Common myeloid progenitor, CD34-positive (primary cell): Measurements from ENCODE around the gene HEBP2.

Experiments
- CTCF ChIA-PET: fragments of 350-600 bp; sonication (Branson Sonifier 250); formaldehyde crosslinking; loops from one replicate; lab custom pipeline; 2021; ENCODE audit warnings: antibody characterized with exemption; lab: Charles Lee
- POLR2A ChIA-PET: fragments of 350-600 bp; sonication (Branson Sonifier 250); formaldehyde crosslinking; loops from one replicate; lab custom pipeline; 2021; ENCODE audit warnings: antibody characterized with exemption; lab: Charles Lee
- DNase-seq, 3 donors: peaks; one replicate each; pipeline versions ENCODE4 v3.0.0 to v3.0.0-alpha.2; 2013
- H3K27ac ChIP-seq, 2 experiments: 1 replicate in 1 of 2; 2 replicates in 1 of 2; pipeline ENCODE4 v1.7.0; 2013; ENCODE audit warnings: inconsistent platforms in 2 of 2, low read length in 2 of 2, mild to moderate bottlenecking in 2 of 2, low read depth in 1 of 2, moderate library complexity in 1 of 2; ENCODE audit not compliant: severe bottlenecking in 2 of 2, insufficient read depth in 1 of 2, poor library complexity in 1 of 2
- H3K27me3 ChIP-seq, 5 experiments: replicated peaks in 2 of 5; 1 replicate in 3 of 5; 2 replicates in 2 of 5; pipeline versions ENCODE4 v1.6.1 to v1.7.0; 2013; ENCODE audit warnings: low read length in 4 of 5, mild to moderate bottlenecking in 2 of 5, moderate library complexity in 2 of 5, inconsistent platforms in 1 of 5; ENCODE audit not compliant: insufficient read depth in 5 of 5, control insufficient read depth in 4 of 5
- H3K36me3 ChIP-seq, 4 experiments: 1 replicate in 2 of 4; 2 replicates in 2 of 4; pipeline versions ENCODE4 v1.6.1 to v1.7.0; 2013; ENCODE audit warnings: low read length in 3 of 4, control low read depth in 1 of 4, mild to moderate bottlenecking in 1 of 4; ENCODE audit not compliant: control insufficient read depth in 4 of 4, insufficient read depth in 4 of 4
- H3K4me1 ChIP-seq, 4 experiments: 1 replicate in 3 of 4; 2 replicates in 1 of 4; pipeline versions ENCODE4 v1.6.1 to v1.7.1; 2013; ENCODE audit warnings: low read length in 3 of 4, mild to moderate bottlenecking in 3 of 4, control low read depth in 1 of 4, inconsistent platforms in 1 of 4, moderate library complexity in 1 of 4; ENCODE audit not compliant: control insufficient read depth in 4 of 4, insufficient read depth in 4 of 4; ENCODE audit errors: control extremely low read depth in 1 of 4
- H3K4me3 ChIP-seq, 7 experiments: 1 replicate in 4 of 7; 2 replicates in 3 of 7; pipeline versions ENCODE4 v1.5.1 to v1.7.0; 2013; ENCODE audit warnings: mild to moderate bottlenecking in 7 of 7, low read length in 6 of 7, moderate library complexity in 6 of 7, inconsistent platforms in 2 of 7, low read depth in 2 of 7, control low read depth in 1 of 7; ENCODE audit not compliant: insufficient read depth in 4 of 7, control insufficient read depth in 1 of 7; ENCODE audit errors: extremely low read depth in 1 of 7
- H3K9me3 ChIP-seq, 5 experiments: 1 replicate in 4 of 5; 2 replicates in 1 of 5; pipeline versions ENCODE4 v1.6.1 to v1.7.1; 2013; ENCODE audit warnings: low read length in 4 of 5, mild to moderate bottlenecking in 2 of 5, inconsistent platforms in 1 of 5, low read depth in 1 of 5, moderate library complexity in 1 of 5; ENCODE audit not compliant: control insufficient read depth in 4 of 5, insufficient read depth in 2 of 5; ENCODE audit errors: control extremely low read depth in 1 of 5
- WGBS: methylation state at CpG from one replicate; pipeline ENCODE4 v1.1.5; 2013; ENCODE audit not compliant: insufficient coverage; 5-methylcytosine and 5-hydroxymethylcytosine counted together

The HEBP2 gene

GRCh38 chr6:138465007-138465645 is 61.1 kb downstream of the HEBP2 start:
- peaks cover 0 to 3% (median 0%) of the 10 kb centered on the region in 5 experiments for H3K9me3 ChIP-seq
- H3K36me3 ChIP-seq: peaks cover 0 to 9% (median 2%) of the 10 kb centered on the region in 4 experiments
- no peaks in the 10 kb centered on the region for H3K27me3 ChIP-seq
- no peak overlapping the region for H3K27ac ChIP-seq
- no peak overlapping the region for H3K4me3 ChIP-seq
- ChIA-PET CTCF (interaction anchor here (1.6 kb wide), 1 partner anchor 53 kb away, joined by 4 read pairs; no protein-coding TSS in a partner anchor), POLR2A (no interaction called here)
- DNase-seq: peak in 2 of 3 donors; percentile 13 to 35
- 71% methylated on average over 1 of the region's 1 CpG for WGBS
- H3K4me1 ChIP-seq: no peaks in the 10 kb centered on the region

- Histone ChIP-seq H3K4me3 (no peak overlapping the region), H3K9me3 (peaks cover 0 to 3% (median 0%) of the 10 kb centered on the region in 5 experiments), H3K36me3 (peaks cover 0 to 6% (median 2%) of the 10 kb centered on the region in 4 experiments), H3K27me3 (no peaks in the 10 kb centered on the region), H3K27ac (no peak overlapping the region), H3K4me1 (no peaks in the 10 kb centered on the region)
- ChIA-PET CTCF (interaction anchor here (0.7 to 0.8 kb wide), 2 partner anchors 20 to 53 kb away, joined by 3 read pairs; no protein-coding TSS in a partner anchor), POLR2A (no interaction called here)
- DNase-seq: no peak
Observed at GRCh38 chr6:138467901-138468300, 63.9 kb downstream of the HEBP2 start.

GRCh38 chr6:138468320-138469015 is 64.4 kb downstream of the HEBP2 start:
- Histone ChIP-seq H3K27ac (no peak overlapping the region), H3K36me3 (peaks cover 0 to 4% (median 1%) of the 10 kb centered on the region in 4 experiments), H3K9me3 (peaks cover 0 to 3% (median 0%) of the 10 kb centered on the region in 5 experiments), H3K4me3 (no peak overlapping the region), H3K4me1 (no peaks in the 10 kb centered on the region), H3K27me3 (no peaks in the 10 kb centered on the region)
- WGBS: 100% methylated on average over 7 of the region's 9 CpGs
- DNase-seq: no peak
- POLR2A ChIA-PET: no interaction called here
- CTCF ChIA-PET: interaction anchor here (0.7 kb wide), 1 partner anchor 20 kb away, joined by 3 read pairs; no protein-coding TSS in a partner anchor
